ENCODE results near the gene ZNF629. TPM values are rescaled to one million over a fixed set of nuclear protein-coding genes. Genes with fewer than 3 reads are reported as not detected.

The ZNF629 gene
- total and polyA plus RNA-seq, 7 donors: 1.5 to 15.9 (median 7.8) TPM

- H3K36me3 ChIP-seq (ENCODE audit: insufficient read depth in 1 of 2, low read depth in 1 of 2): peaks cover 9 to 60% of the 10 kb centered on the region in 2 donors
- intact Hi-C loops (cut with DNase I): no loop called here
- peaks cover 26% of the 10 kb centered on the region for H3K4me1 ChIP-seq
- peak overlapping the region; percentile 97 for H3K4me3 ChIP-seq
- WGBS, 3 donors: 0 to 1% (median 0%) methylated on average over 58 to 64 of the region's 64 CpGs
- ATAC-seq: peak; percentile 7 to 37 (median 28)
- no peak for TF ChIP-seq CTCF (IDR thresholded peaks at IDR 0.05)
- DNase-seq: peak; percentile 46 to 65
- no peaks in the 10 kb centered on the region for H3K27me3 ChIP-seq (ENCODE audit: insufficient read depth in 3 of 3, low read length in 2 of 3)
- peak overlapping the region; percentile 93 for H3K27ac ChIP-seq
- no peaks in the 10 kb centered on the region for H3K9me3 ChIP-seq
Observed at GRCh38 chr16:30761427-30761927, 25.5 kb downstream of the ZNF629 start.

GRCh38 chr16:30760577-30761426 lies 26.2 kb downstream of the ZNF629 start:
- no peak overlapping the region for H3K27ac ChIP-seq
- H3K27me3 ChIP-seq (ENCODE audit: insufficient read depth in 3 of 3, low read length in 2 of 3): no peaks in the 10 kb centered on the region
- DNase-seq (peak in 1 of 2 donors; percentile 35), ATAC-seq (no peak)
- H3K36me3 ChIP-seq (ENCODE audit: insufficient read depth in 1 of 2, low read depth in 1 of 2): peaks cover 9 to 59% of the 10 kb centered on the region in 2 donors
- no peaks in the 10 kb centered on the region for H3K9me3 ChIP-seq
- H3K4me3 ChIP-seq: peak overlapping the region; percentile 97
- peaks cover 26% of the 10 kb centered on the region for H3K4me1 ChIP-seq
- WGBS, 3 donors: 27 to 32% (median 28%) methylated on average over 25 to 26 of the region's 26 CpGs
- TF ChIP-seq CTCF (IDR thresholded peaks at IDR 0.05): no peak
- intact Hi-C loops (cut with DNase I): no loop called here

GRCh38 chr16:30760001-30760559 lies 26.9 kb downstream of the ZNF629 start:
- no peaks in the 10 kb centered on the region for H3K9me3 ChIP-seq
- no peak overlapping the region for H3K4me3 ChIP-seq
- H3K36me3 ChIP-seq (ENCODE audit: insufficient read depth in 1 of 2, low read depth in 1 of 2): peaks cover 6 to 59% of the 10 kb centered on the region in 2 donors
- ATAC-seq (no peak), DNase-seq (peak in 1 of 2 donors; percentile 45)
- TF ChIP-seq CTCF (IDR thresholded peaks at IDR 0.05): no peak
- intact Hi-C loops (cut with DNase I): no loop called here
- 88 to 93% (median 89%) methylated on average over 7 of the region's 7 CpGs for WGBS, 3 donors
- H3K4me1 ChIP-seq: peaks cover 26% of the 10 kb centered on the region
- no peak overlapping the region for H3K27ac ChIP-seq
- no peaks in the 10 kb centered on the region for H3K27me3 ChIP-seq (ENCODE audit: insufficient read depth in 3 of 3, low read length in 2 of 3)

- intact Hi-C loops (cut with DNase I): no loop called here
- peaks cover 2 to 59% of the 10 kb centered on the region in 2 donors for H3K36me3 ChIP-seq (ENCODE audit: insufficient read depth in 1 of 2, low read depth in 1 of 2)
- H3K27ac ChIP-seq: no peak overlapping the region
- peak in 1 of 2 donors; percentile 51 for DNase-seq
- H3K4me3 ChIP-seq: no peak overlapping the region
- peaks cover 24% of the 10 kb centered on the region for H3K4me1 ChIP-seq
- WGBS, 3 donors: 81 to 92% (median 85%) methylated on average over 10 of the region's 10 CpGs
- H3K27me3 ChIP-seq (ENCODE audit: insufficient read depth in 3 of 3, low read length in 2 of 3): no peaks in the 10 kb centered on the region
- H3K9me3 ChIP-seq: no peaks in the 10 kb centered on the region
- ATAC-seq: no peak
- TF ChIP-seq CTCF (IDR thresholded peaks at IDR 0.05): no peak
Observed at GRCh38 chr16:30758988-30759491, 28.0 kb downstream of the ZNF629 start.
